Skeletal muscle satellite cell (primary cell): ENCODE results near the gene LSS.
"Not testable (repeated sequence)": the region's sequence is repeated elsewhere in the genome, so short reads cannot be mapped to it uniquely, and the experiment has no call there.

Experiments
- H3K27me3 ChIP-seq: 2 replicates; pipeline ENCODE4 v1.7.0; 2013; ENCODE audit warnings: low read length; ENCODE audit not compliant: control insufficient read depth, insufficient read depth
- H3K36me3 ChIP-seq: 2 replicates; pipeline ENCODE4 v1.7.0; 2013; ENCODE audit warnings: mild to moderate bottlenecking, control low read depth, low read length; ENCODE audit not compliant: insufficient read depth
- H3K4me1 ChIP-seq: 2 replicates; pipeline ENCODE4 v1.7.0; 2013; ENCODE audit warnings: low read length; ENCODE audit not compliant: control insufficient read depth, insufficient read depth
- H3K4me2 ChIP-seq: 2 replicates; pipeline ENCODE4 v1.7.0; 2013; ENCODE audit warnings: mild to moderate bottlenecking, low read length
- H3K4me3 ChIP-seq: 2 replicates; pipeline ENCODE4 v1.7.0; 2013; ENCODE audit warnings: low read length
- H3K9ac ChIP-seq: 2 replicates; pipeline ENCODE4 v1.7.0; 2013; ENCODE audit warnings: mild to moderate bottlenecking, low read depth, low read length, moderate library complexity
- H3K9me3 ChIP-seq: replicated peaks from 2 replicates; pipeline ENCODE4 v1.7.0; 2013; ENCODE audit warnings: mild to moderate bottlenecking, control low read depth, low read length

LSS gene

DNA sequence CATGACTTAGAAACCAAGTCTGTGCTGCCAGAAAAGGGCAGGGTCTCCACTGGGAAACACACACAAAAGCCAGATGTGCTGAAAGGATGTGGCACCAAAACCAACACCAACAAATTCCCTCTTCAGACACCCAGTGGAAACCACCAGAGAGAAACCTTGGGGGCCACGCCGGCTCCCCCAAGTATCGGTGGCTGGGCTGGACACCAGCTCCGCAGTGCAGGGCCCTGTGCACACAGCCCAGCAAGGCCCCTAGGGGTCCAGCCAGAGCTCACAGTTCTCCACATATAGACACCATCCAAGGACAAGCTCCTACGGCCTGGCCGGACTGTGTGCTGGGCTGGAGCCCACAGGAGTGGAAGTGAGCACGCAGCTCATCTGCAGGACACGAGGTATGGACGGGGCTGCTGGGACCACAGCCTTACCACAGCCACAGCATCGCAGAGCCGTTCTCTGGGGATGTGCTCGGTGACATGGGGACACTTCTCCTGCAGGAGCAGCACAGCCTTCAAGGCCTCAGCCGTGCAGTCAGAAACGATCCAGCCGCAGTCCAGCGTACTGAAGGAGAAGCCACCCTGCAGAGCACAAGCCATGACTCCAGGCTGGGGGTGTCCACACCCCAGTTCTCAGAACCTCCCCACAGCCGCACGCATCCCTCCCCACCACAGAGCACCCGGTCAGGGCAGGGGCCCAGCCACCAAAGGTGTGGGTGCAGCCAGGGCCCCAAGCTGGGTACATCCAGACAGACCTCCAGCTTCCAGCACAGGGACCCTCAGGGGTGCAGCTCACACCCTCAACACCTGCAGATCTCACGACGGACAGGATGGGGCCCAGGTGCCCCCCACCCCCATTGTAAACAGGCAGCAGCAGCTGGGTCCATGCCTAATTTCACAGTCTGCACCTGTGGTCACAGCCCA is 21.3 kb downstream of the LSS start:
- no peak overlapping the region for H3K9ac ChIP-seq
- peaks cover 80% of the 10 kb centered on the region for H3K36me3 ChIP-seq
- no peak overlapping the region for H3K4me2 ChIP-seq
- no peak overlapping the region for H3K4me3 ChIP-seq
- peaks cover 3% of the 10 kb centered on the region for H3K4me1 ChIP-seq
- no peaks in the 10 kb centered on the region for H3K9me3 ChIP-seq
- H3K27me3 ChIP-seq: no peaks in the 10 kb centered on the region

DNA sequence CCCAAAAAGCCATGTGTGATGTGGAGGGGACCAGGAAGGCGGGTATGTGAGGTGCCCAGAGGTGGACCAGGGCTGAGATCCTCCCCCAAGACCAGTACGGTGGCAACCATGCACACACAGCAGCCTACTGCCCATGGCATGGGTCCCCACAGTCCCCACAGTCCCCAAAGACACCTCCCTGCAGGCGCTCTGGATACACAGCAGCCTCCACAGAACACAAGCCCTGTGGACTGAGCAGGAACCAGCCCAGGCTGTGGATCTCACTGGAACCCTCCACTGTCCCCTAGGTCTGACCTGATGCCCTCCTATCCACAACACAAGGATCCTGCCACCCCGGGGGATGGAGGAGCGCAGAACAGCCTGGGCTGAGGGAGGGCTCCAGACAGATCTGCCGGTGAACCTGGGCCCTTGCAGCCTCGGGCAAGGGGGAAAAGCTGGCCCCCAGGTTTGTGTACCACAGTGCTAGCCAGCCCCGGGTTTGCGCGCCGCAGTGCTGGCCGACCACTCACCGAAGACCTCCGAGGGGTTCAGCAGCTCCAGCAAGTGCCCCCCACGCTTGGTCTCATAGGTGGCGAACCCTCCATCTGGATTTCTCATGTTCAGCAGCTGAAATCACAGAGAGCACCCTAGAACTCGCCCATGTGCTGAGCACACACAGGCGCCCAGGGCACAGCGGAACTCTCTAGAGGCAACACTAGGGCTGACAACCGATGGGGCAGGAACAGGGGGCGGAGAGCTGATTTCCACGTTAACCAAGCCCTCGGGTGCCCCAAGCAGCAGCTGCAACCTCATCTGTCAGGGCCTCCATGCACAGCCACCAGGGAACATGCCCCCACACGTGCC is 22.2 kb downstream of the LSS start:
- no peak overlapping the region for H3K9ac ChIP-seq
- no peak overlapping the region for H3K4me2 ChIP-seq
- no peaks in the 10 kb centered on the region for H3K9me3 ChIP-seq
- H3K4me1 ChIP-seq: no peaks in the 10 kb centered on the region
- H3K27me3 ChIP-seq: no peaks in the 10 kb centered on the region
- no peak overlapping the region for H3K4me3 ChIP-seq
- peaks cover 71% of the 10 kb centered on the region for H3K36me3 ChIP-seq

DNA sequence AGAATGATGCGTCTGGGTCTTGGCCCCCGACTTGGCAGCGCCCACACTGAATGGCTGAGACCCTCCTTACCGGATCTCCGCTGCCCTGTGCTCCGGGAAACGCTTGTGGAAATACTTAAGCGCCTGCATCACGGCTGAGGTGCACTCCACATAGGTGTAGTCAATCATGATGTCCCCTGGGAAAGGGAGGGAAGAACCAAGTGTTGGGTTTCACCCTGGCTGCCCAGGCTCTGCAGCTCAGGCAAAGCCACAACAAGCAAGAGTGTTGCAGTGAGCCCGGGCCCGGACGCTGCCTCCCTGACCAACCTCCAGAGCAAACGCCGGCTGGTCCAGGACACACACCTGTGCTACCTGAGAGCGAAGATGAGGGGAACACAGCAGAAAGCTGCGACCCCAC is 22.8 kb downstream of the LSS start:
- H3K9ac ChIP-seq: no peak overlapping the region
- H3K4me1 ChIP-seq: no peaks in the 10 kb centered on the region
- no peaks in the 10 kb centered on the region for H3K27me3 ChIP-seq
- H3K9me3 ChIP-seq: no peaks in the 10 kb centered on the region
- peaks cover 72% of the 10 kb centered on the region for H3K36me3 ChIP-seq
- no peak overlapping the region for H3K4me2 ChIP-seq
- no peak overlapping the region for H3K4me3 ChIP-seq

DNA sequence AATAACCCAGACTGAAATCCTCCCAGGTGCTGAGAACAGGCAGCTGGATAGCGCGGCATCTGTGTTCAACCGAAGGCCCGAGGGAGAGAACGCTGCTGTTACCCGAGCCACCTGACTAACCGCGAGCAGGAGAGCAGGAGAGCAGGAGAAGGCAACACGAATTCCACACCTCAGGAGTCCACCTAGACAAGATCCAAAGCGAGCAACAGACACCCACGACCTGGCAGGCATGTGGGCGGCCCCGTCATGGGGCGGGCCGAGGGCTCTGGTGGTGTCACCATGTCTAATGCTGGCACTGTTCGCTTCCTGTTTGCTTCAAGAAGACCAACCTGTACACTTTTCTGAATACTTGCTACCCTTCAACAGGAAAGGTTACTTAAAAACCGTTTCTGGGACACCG is 23.4 kb downstream of the LSS start:
- Histone ChIP-seq H3K4me2 (no peak overlapping the region), H3K4me1 (no peaks in the 10 kb centered on the region), H3K27me3 (no peaks in the 10 kb centered on the region), H3K4me3 (no peak overlapping the region), H3K9me3 (no peaks in the 10 kb centered on the region), H3K9ac (no peak overlapping the region), H3K36me3 (peaks cover 71% of the 10 kb centered on the region)

DNA sequence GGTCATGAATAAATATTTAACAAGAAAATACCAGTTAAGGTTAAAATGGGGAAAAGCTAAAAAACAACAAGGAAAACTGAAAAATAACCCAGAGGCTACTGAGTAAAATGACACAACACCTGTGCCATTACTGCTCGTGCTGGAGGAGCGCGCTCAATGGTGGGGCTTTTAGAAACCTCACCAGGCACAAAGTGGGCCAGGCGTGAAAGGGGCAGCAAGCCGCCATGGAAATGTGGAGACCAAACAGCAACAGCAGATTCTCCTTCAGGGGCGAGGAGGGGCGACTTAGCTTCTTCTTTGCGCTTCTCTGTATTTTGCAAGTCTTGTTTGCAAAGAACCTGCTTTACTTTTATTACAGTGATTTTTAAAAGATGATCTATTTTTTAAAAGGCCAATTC is 25.4 kb downstream of the LSS start:
- H3K4me2 ChIP-seq: no peak overlapping the region
- H3K27me3 ChIP-seq: no peaks in the 10 kb centered on the region
- H3K4me3 ChIP-seq: no peak overlapping the region
- no peak overlapping the region for H3K9ac ChIP-seq
- peaks cover 64% of the 10 kb centered on the region for H3K36me3 ChIP-seq
- no peaks in the 10 kb centered on the region for H3K4me1 ChIP-seq
- no peaks in the 10 kb centered on the region for H3K9me3 ChIP-seq

DNA sequence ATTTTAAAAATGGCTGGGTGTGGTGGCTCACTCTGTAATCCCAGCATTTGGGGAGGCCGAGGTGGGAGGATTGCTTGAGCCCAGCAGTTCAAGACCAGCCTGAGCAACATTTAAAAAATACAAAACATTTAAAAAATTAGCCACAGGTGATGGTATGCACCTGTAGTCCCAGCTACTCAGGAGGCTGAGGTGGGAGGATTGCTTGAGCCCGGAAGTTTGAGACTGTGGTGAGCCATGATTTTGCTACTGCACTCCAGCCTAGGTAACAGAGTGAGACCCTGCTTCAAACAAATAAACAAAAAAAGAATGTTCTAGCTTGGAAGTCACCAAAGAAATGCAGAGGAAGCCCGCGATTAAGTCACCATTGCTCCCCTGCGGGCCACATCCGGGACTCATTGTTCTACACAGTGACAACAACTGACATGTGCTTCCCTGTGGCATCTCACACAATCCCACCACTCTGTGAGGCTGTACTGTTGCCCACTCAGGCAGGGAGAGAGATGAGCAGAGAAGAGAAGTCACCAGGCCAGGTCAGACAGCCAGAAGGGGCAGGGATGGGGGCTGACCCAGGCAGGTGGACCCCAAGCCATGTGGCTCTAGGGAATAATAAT is 25.9 kb downstream of the LSS start:
- H3K27me3 ChIP-seq: no peaks in the 10 kb centered on the region
- no peaks in the 10 kb centered on the region for H3K4me1 ChIP-seq
- H3K4me2 ChIP-seq: no peak overlapping the region
- H3K36me3 ChIP-seq: peaks cover 59% of the 10 kb centered on the region
- H3K9me3 ChIP-seq: no peaks in the 10 kb centered on the region
- H3K4me3 ChIP-seq: no peak overlapping the region
- no peak overlapping the region for H3K9ac ChIP-seq

DNA sequence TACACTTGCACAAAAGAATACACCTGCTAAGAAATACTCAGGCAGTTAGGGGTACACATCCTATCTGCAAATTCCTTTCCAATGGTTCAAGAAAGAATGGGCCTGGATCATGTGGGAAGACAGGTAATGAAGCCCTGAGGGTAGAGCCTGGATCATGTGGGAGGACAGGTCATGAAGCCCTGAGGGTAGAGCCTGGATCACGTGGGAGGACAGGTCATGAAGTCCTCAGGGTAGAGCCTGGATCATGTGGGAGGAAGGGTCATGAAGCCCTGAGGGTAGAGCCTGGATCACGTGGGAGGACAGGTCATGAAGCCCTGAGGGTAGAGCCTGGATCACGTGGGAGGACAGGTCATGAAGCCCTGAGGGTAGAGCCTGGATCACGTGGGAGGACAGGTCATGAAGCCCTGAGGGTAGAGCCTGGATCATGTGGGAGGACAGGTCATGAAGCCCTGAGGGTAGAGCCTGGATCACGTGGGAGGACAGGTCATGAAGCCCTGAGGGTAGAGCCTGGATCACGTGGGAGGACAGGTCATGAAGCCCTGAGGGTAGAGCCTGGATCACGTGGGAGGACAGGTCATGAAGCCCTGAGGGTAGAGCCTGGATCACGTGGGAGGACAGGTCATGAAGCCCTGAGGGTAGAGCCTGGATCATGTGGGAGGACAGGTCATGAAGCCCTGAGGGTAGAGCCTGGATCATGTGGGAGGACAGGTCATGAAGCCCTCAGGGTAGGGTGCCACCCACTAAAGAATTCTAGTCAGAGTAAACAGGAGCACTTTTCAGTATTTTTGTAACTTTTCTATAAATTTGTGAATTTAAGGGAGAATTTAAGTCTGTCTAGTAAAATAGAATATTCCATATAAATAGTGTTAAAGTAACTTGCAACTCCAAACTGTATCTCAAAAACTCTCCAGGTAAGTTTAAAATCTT is 27.4 kb downstream of the LSS start:
- H3K9ac ChIP-seq, H3K27me3 ChIP-seq, H3K9me3 ChIP-seq, H3K4me3 ChIP-seq, H3K4me2 ChIP-seq, H3K4me1 ChIP-seq: not testable (repeated sequence)
- peaks cover 60% of the 10 kb centered on the region for H3K36me3 ChIP-seq

DNA sequence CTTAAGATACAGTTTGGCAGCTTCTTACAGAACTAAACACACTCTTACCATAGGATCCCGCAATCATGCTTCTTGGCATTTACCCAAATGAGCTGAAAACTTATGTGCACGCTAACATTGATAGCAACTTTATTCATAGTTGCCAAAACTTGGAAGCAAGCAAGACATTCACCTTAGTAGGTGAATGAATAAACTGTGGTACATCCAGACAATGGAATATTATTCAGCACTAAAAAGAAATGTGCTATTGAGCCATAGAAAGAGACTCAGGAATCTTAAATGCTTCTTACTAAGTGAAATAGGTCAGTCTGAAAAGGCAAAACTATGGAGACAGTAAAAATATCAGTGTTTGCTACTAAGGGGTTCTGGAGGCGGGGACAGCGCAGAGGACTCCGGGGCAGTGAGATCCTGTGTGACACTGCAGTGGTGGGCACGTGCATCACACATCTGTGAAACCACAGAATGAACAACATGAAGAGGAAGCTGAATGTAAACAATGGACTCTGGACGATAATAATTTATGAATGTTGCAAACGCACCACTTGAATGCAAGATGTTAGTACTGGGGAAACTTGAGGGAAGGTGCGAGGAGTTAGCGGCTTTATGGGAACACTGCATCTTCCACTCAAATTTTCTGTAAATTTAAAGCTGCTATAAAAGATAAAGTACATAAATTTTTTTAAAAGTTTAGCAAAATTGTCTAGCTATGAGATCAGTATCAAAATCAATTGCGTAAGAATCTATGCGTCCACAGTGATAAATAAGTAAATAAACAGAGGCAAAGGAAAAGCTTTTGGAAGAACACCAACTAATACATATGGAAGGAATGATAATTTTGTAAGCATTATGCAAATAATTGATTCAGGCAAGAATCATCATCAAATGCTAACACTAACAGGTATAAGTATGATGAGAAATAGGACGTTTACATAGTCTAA is 28.9 kb downstream of the LSS start:
- Histone ChIP-seq H3K36me3 (peaks cover 60% of the 10 kb centered on the region), H3K9ac (no peak overlapping the region), H3K9me3 (no peaks in the 10 kb centered on the region), H3K27me3 (no peaks in the 10 kb centered on the region), H3K4me1 (no peaks in the 10 kb centered on the region), H3K4me3 (no peak overlapping the region), H3K4me2 (no peak overlapping the region)

DNA sequence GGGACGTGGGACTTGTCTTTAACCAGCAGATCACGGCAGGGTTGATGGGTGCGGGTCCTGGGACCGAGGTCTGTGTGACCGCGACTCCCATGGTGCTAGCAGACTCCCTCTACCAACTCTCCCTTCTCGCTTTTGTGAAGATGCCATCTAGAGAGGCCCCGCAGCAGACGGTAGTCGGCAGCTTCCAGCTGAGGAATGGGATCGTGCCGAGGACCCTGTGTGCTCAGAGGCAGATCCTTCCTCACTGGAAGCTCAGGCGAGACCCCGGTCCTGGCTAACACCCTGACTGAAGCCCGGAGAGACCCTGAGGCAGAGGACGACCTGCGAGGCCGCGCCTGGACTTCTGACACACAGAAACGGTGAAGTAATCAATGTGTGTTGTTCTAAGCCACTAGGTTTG is 31.8 kb downstream of the LSS start:
- peaks cover under 1% of the 10 kb centered on the region for H3K4me1 ChIP-seq
- H3K9me3 ChIP-seq: no peaks in the 10 kb centered on the region
- H3K4me3 ChIP-seq: no peak overlapping the region
- H3K27me3 ChIP-seq: no peaks in the 10 kb centered on the region
- no peak overlapping the region for H3K9ac ChIP-seq
- H3K4me2 ChIP-seq: no peak overlapping the region
- peaks cover 62% of the 10 kb centered on the region for H3K36me3 ChIP-seq

DNA sequence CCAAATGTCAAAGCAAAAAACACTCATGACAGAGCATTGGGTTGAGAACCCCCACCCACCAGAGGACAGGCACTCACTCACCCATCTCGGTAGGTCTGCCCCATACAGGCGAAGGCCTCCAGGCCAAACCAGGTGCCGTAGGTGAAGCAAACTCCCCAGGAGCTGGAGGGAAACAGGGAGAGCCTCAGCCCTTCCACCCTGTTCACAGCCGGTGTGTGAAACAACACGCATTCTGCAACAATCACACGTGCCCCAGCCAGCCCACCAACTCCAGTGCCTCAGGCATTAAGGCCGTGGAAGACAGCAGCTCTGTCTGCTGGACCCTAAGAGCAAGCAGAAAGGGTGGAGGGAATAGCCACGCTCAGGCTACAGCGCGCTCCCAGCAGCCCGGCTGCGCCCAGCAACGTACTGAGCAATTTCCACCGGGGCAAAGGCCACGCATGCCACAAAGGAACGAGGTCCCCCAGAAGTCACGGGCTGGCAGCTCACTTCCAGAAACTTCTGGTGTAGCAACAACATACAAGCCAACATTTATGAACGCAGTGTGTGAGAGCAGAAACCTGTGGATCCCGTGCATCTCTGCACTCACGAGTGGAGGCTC is 32.9 kb downstream of the LSS start:
- H3K4me1 ChIP-seq: peaks cover 11% of the 10 kb centered on the region
- H3K9me3 ChIP-seq: no peaks in the 10 kb centered on the region
- peaks cover 64% of the 10 kb centered on the region for H3K36me3 ChIP-seq
- no peak overlapping the region for H3K4me2 ChIP-seq
- H3K4me3 ChIP-seq: no peak overlapping the region
- H3K27me3 ChIP-seq: no peaks in the 10 kb centered on the region
- H3K9ac ChIP-seq: no peak overlapping the region
